HEK293 (cell line): ENCODE measurements around the gene UMOD.

Source experiments
- CTCF ChIP-seq: fragments of 450-650 bp; formaldehyde crosslinking; IDR thresholded peaks from 2 replicates; pipeline ENCODE4 v1.5.1; 2016; ENCODE audit warnings: missing biosample characterization, missing genetic modification characterization
- HOXA7 ChIP-seq: sonication (generic); formaldehyde crosslinking; IDR thresholded peaks from 2 replicates; pipeline ENCODE4 v1.8.1; 2022; ENCODE audit warnings: missing genetic modification reagents, borderline replicate concordance
- TCF7L2 ChIP-seq: IDR thresholded peaks from 2 replicates; pipeline ENCODE4 v1.6.1; 2011; ENCODE audit warnings: low read depth, mild to moderate bottlenecking, inconsistent platforms, low read length, moderate library complexity, borderline replicate concordance
- ZBTB1 ChIP-seq: fragments of 450-650 bp; formaldehyde crosslinking; IDR thresholded peaks from 2 replicates; pipeline ENCODE4 v1.5.1; 2016; ENCODE audit warnings: missing biosample characterization, missing genetic modification characterization
- ZEB2 ChIP-seq: fragments of 450-650 bp; formaldehyde crosslinking; IDR thresholded peaks from 2 replicates; pipeline ENCODE4 v1.5.1; 2016; ENCODE audit warnings: missing biosample characterization, missing genetic modification characterization
- ZNF140 ChIP-seq: fragments of 450-650 bp; formaldehyde crosslinking; IDR thresholded peaks from 2 replicates; pipeline ENCODE4 v1.5.1; 2016; ENCODE audit warnings: missing biosample characterization, missing genetic modification characterization
- ZNF174 ChIP-seq: fragments of 450-650 bp; formaldehyde crosslinking; IDR thresholded peaks from 2 replicates; pipeline ENCODE4 v1.5.0; 2017; ENCODE audit warnings: missing biosample characterization, mild to moderate bottlenecking, missing genetic modification characterization
- ZNF23 ChIP-seq: fragments of 450-650 bp; formaldehyde crosslinking; IDR thresholded peaks from 2 replicates; pipeline ENCODE4 v1.5.1; 2016; ENCODE audit warnings: missing biosample characterization, missing genetic modification characterization, borderline replicate concordance
- ZNF274 ChIP-seq, 2 experiments: fragments of 200-500 bp in 1 of 2; fragments of 450-650 bp in 1 of 2; sonication (Bioruptor generic) in 1 of 2; formaldehyde crosslinking in 1 of 2; IDR thresholded peaks; 2 replicates each; pipeline versions ENCODE4 v1.5.1 to v1.6.1; 2014 to 2016; ENCODE audit warnings: borderline replicate concordance in 1 of 2, inconsistent platforms in 1 of 2, low read length in 1 of 2, missing biosample characterization in 1 of 2, missing genetic modification characterization in 1 of 2
- ZNF501 ChIP-seq: fragments of 450-650 bp; formaldehyde crosslinking; IDR thresholded peaks from 2 replicates; pipeline ENCODE4 v1.5.1; 2016; ENCODE audit warnings: missing biosample characterization, missing genetic modification characterization
- ZNF585B ChIP-seq: fragments of 450-650 bp; formaldehyde crosslinking; IDR thresholded peaks from 2 replicates; pipeline ENCODE4 v1.5.1; 2016; ENCODE audit warnings: missing biosample characterization, missing genetic modification characterization

- TF ChIP-seq ZBTB1 (no peak), ZNF174 (tag by site-specific recombination) (no peak), ZEB2 (tag by site-specific recombination) (no peak), CTCF (tag by site-specific recombination) (no peak), ZNF23 (tag by site-specific recombination) (no peak), ZNF585B (tag by site-specific recombination) (no peak), TCF7L2 (no peak), ZNF274 (IDR thresholded peaks at IDR 0.05; ENCODE audit: low read length) (no peak), ZNF274 (tag by site-specific recombination; IDR thresholded peaks at IDR 0.05; ENCODE audit: borderline replicate concordance) (no peak), ZNF501 (tag by site-specific recombination) (no peak), ZNF140 (tag by site-specific recombination) (no peak), HOXA7 (CRISPR knock-in tag) (no peak)
These were observed 45.3 kb downstream of the UMOD start for GRCh38 chr16:20307240-20307671.
